Glutamatergic neuron (in vitro differentiated cells): ENCODE results near the gene KRTAP4-6. TPM values are rescaled to one million over a fixed set of nuclear protein-coding genes. Genes with fewer than 3 reads are reported as not detected.
"Not testable (repeated sequence)": the region's sequence is repeated elsewhere in the genome, so short reads cannot be mapped to it uniquely, and the experiment has no call there.

ENCODE experiments used
- DNase-seq: peaks from one replicate; pipeline ENCODE4 v3.0.0; 2022
- H3K27ac Mint-ChIP-seq: one replicate; pipeline ENCODE4 v1.8.0; 2020; ENCODE audit warnings: mild to moderate bottlenecking, mixed read lengths, inconsistent platforms; ENCODE audit not compliant: unreplicated experiment
- H3K27me3 Mint-ChIP-seq: one replicate; pipeline ENCODE4 v1.8.0; 2020; ENCODE audit warnings: mild to moderate bottlenecking, moderate library complexity, mixed read lengths, inconsistent platforms; ENCODE audit not compliant: unreplicated experiment
- H3K36me3 Mint-ChIP-seq: one replicate; pipeline ENCODE4 v1.8.0; 2020; ENCODE audit warnings: mild to moderate bottlenecking, mixed read lengths, inconsistent platforms; ENCODE audit not compliant: unreplicated experiment
- H3K4me1 Mint-ChIP-seq: one replicate; pipeline ENCODE4 v1.8.0; 2020; ENCODE audit warnings: mild to moderate bottlenecking, low read depth, mixed read lengths, inconsistent platforms; ENCODE audit not compliant: unreplicated experiment
- H3K4me3 Mint-ChIP-seq: one replicate; pipeline ENCODE4 v1.8.0; 2020; ENCODE audit warnings: mild to moderate bottlenecking, mixed read lengths, inconsistent platforms; ENCODE audit not compliant: unreplicated experiment
- H3K9me3 Mint-ChIP-seq: one replicate; pipeline ENCODE4 v1.8.0; 2020; ENCODE audit warnings: mild to moderate bottlenecking, moderate library complexity, mixed read lengths, inconsistent platforms; ENCODE audit not compliant: unreplicated experiment
- CTCF ChIP-seq: fragments of 200-600 bp; sonication (generic); IDR thresholded peaks from one replicate; pipeline ENCODE4 v1.5.0; 2021; ENCODE audit not compliant: partially characterized antibody, unreplicated experiment
- total RNA-seq: library from RNA; stranded (reverse); fragmentation: NEBNext Ultra II Directional; extraction: Animal tissue kit (Norgen Biotek cat#: 25700); gene quantifications from one replicate; pipeline ENCODE4 v1.2.1, GENCODE V29; 2021; ENCODE audit not compliant: unreplicated experiment

The KRTAP4-6 gene
- total RNA-seq, 1 donor from 2014 or later: not detected

GRCh38 chr17:41101586-41102259 lies 38.6 kb downstream of the KRTAP4-6 start, which contains the start of gene KRTAP4-16:
Gene KRTAP4-16 (minus strand): TSS chr17:41102209. CDS start chr17:41102209, 0 bp downstream.
- Mint-ChIP-seq H3K27me3 (peaks cover 3% of the 10 kb centered on the region), H3K36me3 (peaks cover 24% of the 10 kb centered on the region), H3K4me3 (no peak within 1 kb of the TSS), H3K9me3 (peaks cover 21% of the 10 kb centered on the region), H3K4me1 (no peaks in the 10 kb centered on the region), H3K27ac (no peak within 1 kb of the TSS)
- peak; percentile 23 for DNase-seq
- no peak for TF ChIP-seq CTCF

- peaks cover 16% of the 10 kb centered on the region for H3K9me3 Mint-ChIP-seq
- not testable (repeated sequence) for H3K27ac Mint-ChIP-seq, DNase-seq, H3K4me1 Mint-ChIP-seq, H3K4me3 Mint-ChIP-seq, H3K27me3 Mint-ChIP-seq
- H3K36me3 Mint-ChIP-seq: peaks cover 17% of the 10 kb centered on the region
Observed at GRCh38 chr17:41099682-41100480, 40.5 kb downstream of the KRTAP4-6 start.

- no peak for TF ChIP-seq CTCF
- Mint-ChIP-seq H3K9me3 (peaks cover 19% of the 10 kb centered on the region), H3K4me3 (no peak overlapping the region), H3K27me3 (no peaks in the 10 kb centered on the region), H3K36me3 (peaks cover 15% of the 10 kb centered on the region), H3K4me1 (no peaks in the 10 kb centered on the region), H3K27ac (no peak overlapping the region)
- DNase-seq: no peak
Observed at GRCh38 chr17:41098481-41098880, 41.9 kb downstream of the KRTAP4-6 start.

- Mint-ChIP-seq H3K4me3 (no peak within 1 kb of the TSS), H3K27me3 (no peaks in the 10 kb centered on the region), H3K27ac (no peak within 1 kb of the TSS), H3K36me3 (peaks cover 12% of the 10 kb centered on the region), H3K4me1 (no peaks in the 10 kb centered on the region), H3K9me3 (peaks cover 18% of the 10 kb centered on the region)
- DNase-seq: no peak
- TF ChIP-seq CTCF: no peak
Observed at GRCh38 chr17:41098042-41098441, 42.3 kb downstream of the KRTAP4-6 start, which contains the start of gene KRTAP4-8. Gene KRTAP4-8 (minus strand): TSS chr17:41098142. CDS start chr17:41098084, 58 bp downstream.

GRCh38 chr17:41096055-41096454 lies 44.3 kb downstream of the KRTAP4-6 start:
- Mint-ChIP-seq H3K36me3 (peaks cover 11% of the 10 kb centered on the region), H3K27me3 (no peaks in the 10 kb centered on the region), H3K4me3 (no peak overlapping the region), H3K4me1 (no peaks in the 10 kb centered on the region), H3K9me3 (peaks cover 12% of the 10 kb centered on the region), H3K27ac (no peak overlapping the region)
- no peak for DNase-seq
- TF ChIP-seq CTCF: no peak

Other genes starting within 250 kb of the KRTAP4-6 start
- not detected for gene KRT23, start 202.9 kb downstream of the KRTAP4-6 start, total RNA-seq
- gene KRT39, start 173.6 kb downstream of the KRTAP4-6 start, total RNA-seq: not detected
- not detected for gene KRT40, start 156.2 kb downstream of the KRTAP4-6 start, total RNA-seq
- not detected for gene KRTAP3-3, start 146.4 kb downstream of the KRTAP4-6 start, total RNA-seq
- gene KRTAP3-2, start 140.6 kb downstream of the KRTAP4-6 start, total RNA-seq: not detected
- gene KRTAP3-1, start 131.4 kb downstream of the KRTAP4-6 start, total RNA-seq: not detected
- not detected for gene KRTAP1-5, start 113.3 kb downstream of the KRTAP4-6 start, total RNA-seq
- not detected for gene KRTAP1-4, start 110.3 kb downstream of the KRTAP4-6 start, total RNA-seq
- gene KRTAP1-3, start 105.7 kb downstream of the KRTAP4-6 start, total RNA-seq: not detected
- gene KRTAP1-1, start 99.1 kb downstream of the KRTAP4-6 start, total RNA-seq: not detected
- not detected for gene KRTAP2-1, start 93.2 kb downstream of the KRTAP4-6 start, total RNA-seq
- not detected for gene KRTAP2-2, start 85.3 kb downstream of the KRTAP4-6 start, total RNA-seq
- not detected for gene KRTAP2-3, start 80.4 kb downstream of the KRTAP4-6 start, total RNA-seq
- not detected for gene KRTAP2-4, start 74.7 kb downstream of the KRTAP4-6 start, total RNA-seq
- not detected for gene KRTAP4-7, start 56.4 kb downstream of the KRTAP4-6 start, total RNA-seq
- not detected for gene KRTAP4-8, start 42.4 kb downstream of the KRTAP4-6 start, total RNA-seq
- not detected for gene KRTAP4-16, start 38.3 kb downstream of the KRTAP4-6 start, total RNA-seq
- not detected for gene KRTAP4-9, start 35.2 kb downstream of the KRTAP4-6 start, total RNA-seq
- gene KRTAP4-11, start 22.2 kb downstream of the KRTAP4-6 start, total RNA-seq: not detected
- not detected for gene KRTAP4-12, start 16.4 kb downstream of the KRTAP4-6 start, total RNA-seq
- not detected for gene KRTAP4-5, start 9.3 kb upstream of the KRTAP4-6 start, total RNA-seq
- gene KRTAP4-4, start 20.2 kb upstream of the KRTAP4-6 start, total RNA-seq: not detected
- not detected for gene KRTAP4-3, start 27.7 kb upstream of the KRTAP4-6 start, total RNA-seq
- not detected for gene KRTAP4-2, start 37.7 kb upstream of the KRTAP4-6 start, total RNA-seq
- not detected for gene KRTAP4-1, start 44.4 kb upstream of the KRTAP4-6 start, total RNA-seq
- gene KRTAP9-1, start 49.3 kb upstream of the KRTAP4-6 start, total RNA-seq: not detected
- not detected for gene KRTAP9-2, start 86.1 kb upstream of the KRTAP4-6 start, total RNA-seq
- gene KRTAP9-3, start 91.9 kb upstream of the KRTAP4-6 start, total RNA-seq: not detected
- not detected for gene KRTAP9-8, start 97.5 kb upstream of the KRTAP4-6 start, total RNA-seq
- not detected for gene KRTAP9-4, start 109.1 kb upstream of the KRTAP4-6 start, total RNA-seq
- not detected for gene KRTAP9-9, start 114.8 kb upstream of the KRTAP4-6 start, total RNA-seq
- gene KRTAP9-6, start 124.8 kb upstream of the KRTAP4-6 start, total RNA-seq: not detected
- not detected for gene KRTAP9-7, start 135.2 kb upstream of the KRTAP4-6 start, total RNA-seq
- gene KRTAP29-1, start 162.3 kb upstream of the KRTAP4-6 start, total RNA-seq: not detected
- not detected for gene KRTAP16-1, start 168.8 kb upstream of the KRTAP4-6 start, total RNA-seq
- not detected for gene KRTAP17-1, start 175.2 kb upstream of the KRTAP4-6 start, total RNA-seq
- not detected for gene KRT33A, start 210.3 kb upstream of the KRTAP4-6 start, total RNA-seq
- gene KRT33B, start 229.3 kb upstream of the KRTAP4-6 start, total RNA-seq: 0.61 TPM
- not detected for gene KRT34, start 241.8 kb upstream of the KRTAP4-6 start, total RNA-seq